CD4-positive, alpha-beta T cell (primary cell): Measurements from ENCODE around the gene PRPH. TPM values are rescaled to one million over a fixed set of nuclear protein-coding genes. Genes with fewer than 3 reads are reported as not detected.
"Not testable (repeated sequence)": the region's sequence is repeated elsewhere in the genome, so short reads cannot be mapped to it uniquely, and the experiment has no call there.

Experiments
- ATAC-seq: fragments of 200-7000 bp; cut with Tn5 transposase; one replicate; pipeline ENCODE4 v1.10.0; 2022; ENCODE audit warnings: mild to moderate bottlenecking; ENCODE audit not compliant: poor library complexity
- CTCF ChIA-PET: fragments of 350-600 bp; sonication (Branson Sonifier 250); formaldehyde crosslinking; loops from one replicate; lab custom pipeline; 2021; ENCODE audit warnings: antibody characterized with exemption, inconsistent platforms; lab: Charles Lee
- POLR2A ChIA-PET: fragments of 350-600 bp; sonication (Branson Sonifier 250); formaldehyde crosslinking; loops from one replicate; lab custom pipeline; 2021; ENCODE audit warnings: antibody characterized with exemption, inconsistent platforms; lab: Charles Lee
- DNase-seq, 14 experiments: peaks; one replicate each; pipeline ENCODE4 v3.0.0-alpha.2; 2013 to 2020; ENCODE audit warnings: mixed read lengths in 2 of 14
- H3K27ac ChIP-seq, 2 donors: one replicate each; pipeline versions ENCODE4 v1.5.1 to v1.7.0; 2013; ENCODE audit warnings: low read length in 2 of 2, low read depth in 1 of 2, mild to moderate bottlenecking in 1 of 2
- H3K27me3 ChIP-seq, 2 experiments: 1 replicate in 1 of 2; 2 replicates in 1 of 2; pipeline versions ENCODE4 v1.6.1 to v1.7.0; 2013; ENCODE audit warnings: low read length in 2 of 2, control low read depth in 1 of 2, mild to moderate bottlenecking in 1 of 2, moderate library complexity in 1 of 2; ENCODE audit not compliant: insufficient read depth in 2 of 2, control insufficient read depth in 1 of 2
- H3K36me3 ChIP-seq: one replicate; pipeline ENCODE4 v1.6.1; 2013; ENCODE audit warnings: low read length, control low read depth; ENCODE audit not compliant: insufficient read depth
- H3K4me1 ChIP-seq: one replicate; pipeline ENCODE4 v1.6.1; 2013; ENCODE audit warnings: low read length, control low read depth; ENCODE audit not compliant: insufficient read depth
- H3K4me3 ChIP-seq: one replicate; pipeline ENCODE4 v1.5.1; 2013; ENCODE audit warnings: mild to moderate bottlenecking, low read length, moderate library complexity
- H3K9me3 ChIP-seq, 2 experiments: 1 replicate in 1 of 2; 2 replicates in 1 of 2; pipeline versions ENCODE4 v1.6.1 to v1.7.0; 2013; ENCODE audit warnings: low read length in 2 of 2, mild to moderate bottlenecking in 2 of 2, control low read depth in 1 of 2, moderate library complexity in 1 of 2; ENCODE audit not compliant: control insufficient read depth in 1 of 2, insufficient read depth in 1 of 2
- H3K27ac Mint-ChIP-seq: one replicate; pipeline ENCODE4 v1.8.0; 2020; ENCODE audit warnings: mixed read lengths
- H3K27me3 Mint-ChIP-seq: one replicate; pipeline ENCODE4 v1.8.0; 2021; ENCODE audit warnings: mixed read lengths
- H3K36me3 Mint-ChIP-seq: one replicate; pipeline ENCODE4 v1.8.0; 2021; ENCODE audit warnings: low read depth, mixed read lengths
- H3K4me1 Mint-ChIP-seq: one replicate; pipeline ENCODE4 v1.8.0; 2021; ENCODE audit warnings: low read depth, mixed read lengths
- H3K4me3 Mint-ChIP-seq: one replicate; pipeline ENCODE4 v1.8.0; 2020; ENCODE audit warnings: mild to moderate bottlenecking, mixed read lengths
- H3K9me3 Mint-ChIP-seq: one replicate; pipeline ENCODE4 v1.8.0; 2020; ENCODE audit warnings: mixed read lengths
- CTCF ChIP-seq: fragments of 200-600 bp; IDR thresholded peaks from one replicate; pipeline ENCODE4 v1.8.0; 2022; ENCODE audit warnings: antibody characterized with exemption, mild to moderate bottlenecking
- intact Hi-C, 2 experiments: fragments of 100-400 bp; cut with DNase I in 1 of 2; cut with micrococcal nuclease in 1 of 2; formaldehyde crosslinking; loops; one replicate each; pipeline versions ENCODE4 v1.15.1 to v1.9.0; 2023 to 2025; cut with DNase I, micrococcal nuclease
- total RNA-seq, 174 experiments: library from RNA in 2 of 174; stranded (reverse) in 2 of 174; gene quantifications; one replicate each; pipeline ENCODE4 v1.2.3 and lab custom pipeline; 2021 to 2026

Gene PRPH
- total RNA-seq, 2 experiments from 2014 or later, result 0.56 TPM; not detected in 1

GRCh38 chr12:49282302-49282701, 12.6 kb upstream of the PRPH start:
- no peaks in the 10 kb centered on the region for H3K36me3 ChIP-seq
- no peaks in the 10 kb centered on the region for H3K9me3 ChIP-seq
- ATAC-seq (no peak), DNase-seq (no peak)
- no peaks in the 10 kb centered on the region for H3K4me1 Mint-ChIP-seq
- no peak overlapping the region for H3K27ac ChIP-seq
- H3K27me3 ChIP-seq, result peaks cover 0 to 12% of the 10 kb centered on the region in 2 experiments
- H3K4me1 ChIP-seq, result no peaks in the 10 kb centered on the region
- no peaks in the 10 kb centered on the region for H3K9me3 Mint-ChIP-seq
- no peak overlapping the region for H3K4me3 ChIP-seq
- CTCF ChIA-PET, result no interaction called here
- no peak for TF ChIP-seq CTCF
- H3K4me3 Mint-ChIP-seq, result no peak overlapping the region
- peaks cover 23% of the 10 kb centered on the region for H3K27me3 Mint-ChIP-seq
- H3K36me3 Mint-ChIP-seq, result no peaks in the 10 kb centered on the region
- intact Hi-C loops, result no loop called here
- POLR2A ChIA-PET, result no interaction called here
- H3K27ac Mint-ChIP-seq, result no peak overlapping the region

- H3K4me1 ChIP-seq, H3K4me3 ChIP-seq, intact Hi-C loops, H3K27ac Mint-ChIP-seq, H3K27ac ChIP-seq, H3K9me3 Mint-ChIP-seq, ATAC-seq, H3K36me3 ChIP-seq, H3K4me1 Mint-ChIP-seq, H3K36me3 Mint-ChIP-seq, DNase-seq, POLR2A ChIA-PET, H3K4me3 Mint-ChIP-seq, H3K9me3 ChIP-seq, CTCF ChIA-PET: not testable (repeated sequence)
- peaks cover 29% of the 10 kb centered on the region for H3K27me3 Mint-ChIP-seq
- H3K27me3 ChIP-seq, result peaks cover 0 to 15% of the 10 kb centered on the region in 2 experiments
These were observed 12.1 kb upstream of the PRPH start for GRCh38 chr12:49282740-49283375.

- intact Hi-C loops, result no loop called here
- Histone ChIP-seq H3K9me3 (no peaks in the 10 kb centered on the region), H3K36me3 (no peaks in the 10 kb centered on the region), H3K27me3 (peaks cover 0 to 18% of the 10 kb centered on the region in 2 experiments), H3K27ac (no peak overlapping the region), H3K4me3 (no peak overlapping the region), H3K4me1 (no peaks in the 10 kb centered on the region)
- Mint-ChIP-seq H3K27me3 (peaks cover 37% of the 10 kb centered on the region), H3K27ac (no peak overlapping the region), H3K4me3 (no peak overlapping the region), H3K36me3 (no peaks in the 10 kb centered on the region), H3K4me1 (no peaks in the 10 kb centered on the region), H3K9me3 (no peaks in the 10 kb centered on the region)
- ChIA-PET POLR2A (no interaction called here), CTCF (no interaction called here)
- ATAC-seq (no peak), DNase-seq (no peak)
- TF ChIP-seq CTCF, result no peak
These were observed 11.2 kb upstream of the PRPH start for GRCh38 chr12:49283541-49284429.
